CD8-positive, alpha-beta memory T cell (primary cell): Measurements from ENCODE around the gene OTOP2. TPM values are rescaled to one million over a fixed set of nuclear protein-coding genes. Genes with fewer than 3 reads are reported as not detected.

Source experiments
- CTCF ChIA-PET: fragments of 350-600 bp; sonication (Branson Sonifier 250); formaldehyde crosslinking; loops from one replicate; lab custom pipeline; 2021; ENCODE audit warnings: antibody characterized with exemption; lab: Charles Lee
- POLR2A ChIA-PET: fragments of 350-600 bp; sonication (Branson Sonifier 250); formaldehyde crosslinking; loops from one replicate; lab custom pipeline; 2021; ENCODE audit warnings: antibody characterized with exemption; lab: Charles Lee
- DNase-seq, 5 donors: peaks; one replicate each; pipeline versions ENCODE4 v3.0.0 to v3.0.0-alpha.2; 2020 to 2022; ENCODE audit warnings: mixed read lengths in 1 of 5
- H3K27ac ChIP-seq: one replicate; pipeline ENCODE4 v1.7.0; 2013; ENCODE audit warnings: low read depth, mild to moderate bottlenecking, low read length, moderate library complexity
- H3K27me3 ChIP-seq: 2 replicates; pipeline ENCODE4 v1.7.0; 2013; ENCODE audit warnings: low read length, mild to moderate bottlenecking; ENCODE audit not compliant: insufficient read depth, poor library complexity, severe bottlenecking
- H3K36me3 ChIP-seq: 2 replicates; pipeline ENCODE4 v1.7.0; 2013; ENCODE audit warnings: mild to moderate bottlenecking, low read length, moderate library complexity; ENCODE audit not compliant: insufficient read depth
- H3K4me1 ChIP-seq: 2 replicates; pipeline ENCODE4 v1.7.0; 2013; ENCODE audit warnings: mild to moderate bottlenecking, low read length, moderate library complexity; ENCODE audit not compliant: insufficient read depth
- H3K4me3 ChIP-seq: 2 replicates; pipeline ENCODE4 v1.7.0; 2013; ENCODE audit warnings: mild to moderate bottlenecking, low read length
- H3K9me3 ChIP-seq: 2 replicates; pipeline ENCODE4 v1.7.0; 2013; ENCODE audit warnings: mild to moderate bottlenecking, low read length
- H3K27ac Mint-ChIP-seq, 8 donors: one replicate each; pipeline ENCODE4 v1.8.0; 2020 to 2021; ENCODE audit warnings: mixed read lengths in 8 of 8, mild to moderate bottlenecking in 6 of 8, inconsistent platforms in 3 of 8, moderate library complexity in 3 of 8
- H3K27me3 Mint-ChIP-seq, 2 donors: one replicate each; pipeline ENCODE4 v1.8.0; 2020 to 2021; ENCODE audit warnings: mixed read lengths in 2 of 2, mild to moderate bottlenecking in 1 of 2, moderate library complexity in 1 of 2
- H3K36me3 Mint-ChIP-seq, 3 donors: one replicate each; pipeline ENCODE4 v1.8.0; 2020 to 2021; ENCODE audit warnings: mixed read lengths in 3 of 3, inconsistent platforms in 1 of 3, mild to moderate bottlenecking in 1 of 3
- H3K4me1 Mint-ChIP-seq, 3 donors: one replicate each; pipeline ENCODE4 v1.8.0; 2020 to 2021; ENCODE audit warnings: mixed read lengths in 3 of 3, inconsistent platforms in 1 of 3, mild to moderate bottlenecking in 1 of 3
- H3K4me3 Mint-ChIP-seq, 7 donors: one replicate each; pipeline ENCODE4 v1.8.0; 2020 to 2021; ENCODE audit warnings: mixed read lengths in 7 of 7, mild to moderate bottlenecking in 6 of 7, moderate library complexity in 4 of 7, inconsistent platforms in 2 of 7
- H3K9me3 Mint-ChIP-seq, 5 donors: one replicate each; pipeline ENCODE4 v1.8.0; 2020 to 2022; ENCODE audit warnings: mixed read lengths in 5 of 5, mild to moderate bottlenecking in 3 of 5, moderate library complexity in 2 of 5, inconsistent platforms in 1 of 5
- polyA plus RNA-seq: library from polyadenylated mRNA; unstranded; fragments of 300-500 nt; fragmentation: Illumina TruSeq; gene quantifications from one replicate; pipeline ENCODE4 v1.2.3, GENCODE V29; 2021
- total RNA-seq, 2 experiments: library from RNA; stranded (reverse); gene quantifications; one replicate each; pipeline ENCODE4 v1.2.3, GENCODE V29; 2021

OTOP2 gene, protein sequence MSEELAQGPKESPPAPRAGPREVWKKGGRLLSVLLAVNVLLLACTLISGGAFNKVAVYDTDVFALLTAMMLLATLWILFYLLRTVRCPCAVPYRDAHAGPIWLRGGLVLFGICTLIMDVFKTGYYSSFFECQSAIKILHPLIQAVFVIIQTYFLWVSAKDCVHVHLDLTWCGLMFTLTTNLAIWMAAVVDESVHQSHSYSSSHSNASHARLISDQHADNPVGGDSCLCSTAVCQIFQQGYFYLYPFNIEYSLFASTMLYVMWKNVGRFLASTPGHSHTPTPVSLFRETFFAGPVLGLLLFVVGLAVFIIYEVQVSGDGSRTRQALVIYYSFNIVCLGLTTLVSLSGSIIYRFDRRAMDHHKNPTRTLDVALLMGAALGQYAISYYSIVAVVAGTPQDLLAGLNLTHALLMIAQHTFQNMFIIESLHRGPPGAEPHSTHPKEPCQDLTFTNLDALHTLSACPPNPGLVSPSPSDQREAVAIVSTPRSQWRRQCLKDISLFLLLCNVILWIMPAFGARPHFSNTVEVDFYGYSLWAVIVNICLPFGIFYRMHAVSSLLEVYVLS
- total RNA-seq (not detected), polyA plus RNA-seq (not detected)

DNA sequence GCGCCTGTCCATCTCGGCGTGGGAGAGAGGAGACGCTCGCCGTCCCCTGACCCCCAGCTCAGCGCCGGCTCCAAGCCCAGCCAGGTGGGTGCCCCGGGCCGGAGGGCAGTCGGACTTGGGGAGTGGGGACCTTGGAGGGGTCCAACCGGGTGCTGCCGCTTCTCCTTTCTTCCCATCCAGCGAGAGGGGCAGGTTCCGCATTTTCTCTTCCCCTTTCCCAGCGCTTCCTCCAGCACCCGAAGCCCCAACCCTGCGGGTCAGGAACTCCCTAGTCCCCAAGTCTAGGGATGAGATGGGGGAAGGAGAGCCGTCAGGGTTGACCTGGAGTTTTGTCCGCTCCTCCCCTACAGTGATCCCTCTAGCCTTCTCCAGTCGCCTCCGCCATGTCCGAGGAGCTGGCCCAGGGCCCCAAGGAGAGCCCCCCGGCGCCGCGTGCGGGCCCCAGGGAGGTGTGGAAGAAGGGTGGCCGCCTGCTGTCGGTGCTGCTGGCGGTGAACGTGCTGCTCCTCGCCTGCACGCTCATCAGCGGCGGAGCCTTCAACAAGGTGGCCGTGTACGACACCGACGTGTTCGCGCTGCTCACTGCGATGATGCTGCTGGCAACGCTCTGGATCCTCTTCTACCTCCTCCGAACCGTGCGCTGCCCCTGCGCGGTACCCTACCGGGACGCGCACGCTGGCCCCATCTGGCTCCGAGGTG lies at the start of gene OTOP2:
Gene OTOP2, plus strand, starts transcription at position 24 of the 699 bp plus-strand sequence. Its CDS starts 360 bp downstream, at position 384.
- ChIA-PET POLR2A (no interaction called here), CTCF (interaction anchor here (1.2 to 3.1 kb wide), 3 partner anchors 33 to 89 kb away, joined by 4 to 21 read pairs (median 14); no protein-coding TSS in a partner anchor)
- Histone ChIP-seq H3K4me3 (no peak within 1 kb of the TSS), H3K36me3 (no peaks in the 10 kb centered on the region), H3K27ac (no peak within 1 kb of the TSS), H3K4me1 (peaks cover 9% of the 10 kb centered on the region), H3K27me3 (peaks cover 33% of the 10 kb centered on the region), H3K9me3 (no peaks in the 10 kb centered on the region)
- DNase-seq, result no peak
- Mint-ChIP-seq H3K27me3 (peaks cover 38 to 69% of the 10 kb centered on the region in 2 donors), H3K4me3 (peak within 1 kb of the TSS in 6 of 7 donors; percentile 49 to 78 (median 64)), H3K4me1 (peaks cover 0 to 24% (median 5%) of the 10 kb centered on the region in 3 donors), H3K27ac (no peak within 1 kb of the TSS), H3K9me3 (no peaks in the 10 kb centered on the region), H3K36me3 (no peaks in the 10 kb centered on the region)

DNA sequence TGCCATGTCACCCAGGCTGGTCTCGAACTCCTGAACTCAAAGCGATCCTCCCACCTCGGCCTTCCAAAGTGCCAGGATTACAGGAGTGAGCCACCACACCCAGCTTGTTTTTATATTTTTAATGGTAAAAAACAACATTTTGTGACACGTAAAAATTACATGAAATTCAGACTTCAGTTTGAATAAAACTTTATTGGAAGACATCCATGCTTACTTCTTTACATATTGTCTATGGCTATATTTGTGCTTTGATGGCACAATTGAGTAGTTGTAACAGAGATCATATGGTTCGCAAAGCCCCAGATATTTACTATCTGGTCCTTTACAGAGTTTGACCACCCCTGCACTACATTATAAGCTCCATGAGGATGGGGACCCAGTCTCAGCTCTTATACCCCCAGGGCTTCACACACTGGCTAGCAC lies 49.4 kb upstream of the OTOP2 start:
- H3K27me3 ChIP-seq, result no peaks in the 10 kb centered on the region
- no peak overlapping the region for H3K4me3 ChIP-seq
- no peaks in the 10 kb centered on the region for H3K9me3 ChIP-seq
- Mint-ChIP-seq H3K27me3 (no peaks in the 10 kb centered on the region), H3K9me3 (no peaks in the 10 kb centered on the region), H3K36me3 (peaks cover 0 to 2% (median 0%) of the 10 kb centered on the region in 3 donors), H3K4me1 (peaks cover 18 to 23% (median 22%) of the 10 kb centered on the region in 3 donors), H3K4me3 (peak overlapping the region in 4 of 7 donors; percentile 1 to 96 (median 36)), H3K27ac (peak overlapping the region in 2 of 8 donors; percentile 17 to 91)
- DNase-seq, result no peak
- CTCF ChIA-PET, result interaction anchor here (1.9 to 2.1 kb wide), 2 partner anchors 13 to 217 kb away, joined by 6 to 8 read pairs; no protein-coding TSS in a partner anchor
- POLR2A ChIA-PET, result no interaction called here
- H3K36me3 ChIP-seq, result no peaks in the 10 kb centered on the region
- peaks cover 10% of the 10 kb centered on the region for H3K4me1 ChIP-seq
- peak overlapping the region; percentile 96 for H3K27ac ChIP-seq

DNA sequence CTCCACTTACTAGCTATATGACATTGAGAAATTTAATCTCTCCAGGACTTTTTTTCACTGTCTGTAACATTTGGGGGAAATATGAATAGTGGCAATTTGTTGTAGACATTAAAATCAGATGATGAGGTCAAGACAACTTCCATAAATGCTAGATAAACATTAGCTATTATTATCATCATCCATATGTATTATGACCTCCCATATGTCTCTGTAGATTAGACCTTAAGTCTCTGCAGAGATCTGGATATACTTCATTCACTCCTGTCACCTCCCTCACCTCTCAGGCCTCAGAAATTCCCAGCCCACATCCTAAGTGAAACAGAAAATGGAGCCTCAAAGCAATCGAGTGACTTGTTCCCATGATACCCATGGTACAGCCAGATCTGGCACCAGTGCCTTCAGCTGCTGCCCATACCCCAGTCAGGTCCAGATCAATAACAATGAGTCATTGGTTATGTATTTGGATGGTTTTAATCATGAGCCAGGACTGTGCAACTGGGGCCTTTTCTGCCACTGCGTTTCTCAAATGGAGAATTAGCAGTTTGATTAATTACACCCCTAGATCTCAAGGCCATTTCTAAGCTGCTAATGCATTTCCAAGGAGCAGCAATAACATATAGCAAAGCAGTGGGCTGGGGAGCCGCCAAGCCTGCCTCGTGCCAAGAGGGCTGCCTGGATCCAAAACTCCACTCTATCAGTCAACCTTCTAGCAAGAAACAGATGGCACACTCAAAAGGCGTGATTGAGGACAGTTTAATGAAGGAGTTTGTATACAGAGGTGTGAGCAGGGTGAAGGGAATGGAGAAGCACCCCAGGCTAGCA lies 48.7 kb upstream of the OTOP2 start:
- POLR2A ChIA-PET, result interaction anchor here (0.6 kb wide), 1 partner anchor 596 kb away, joined by 3 read pairs; no protein-coding TSS in a partner anchor
- Mint-ChIP-seq H3K9me3 (no peaks in the 10 kb centered on the region), H3K36me3 (peaks cover 0 to 2% (median 0%) of the 10 kb centered on the region in 3 donors), H3K4me3 (peak overlapping the region in 4 of 7 donors; percentile 1 to 25 (median 20)), H3K27ac (peak overlapping the region in 3 of 8 donors; percentile 17 to 91 (median 76)), H3K27me3 (peaks cover 0 to 2% of the 10 kb centered on the region in 2 donors), H3K4me1 (peaks cover 18 to 23% (median 22%) of the 10 kb centered on the region in 3 donors)
- H3K4me1 ChIP-seq, result peaks cover 10% of the 10 kb centered on the region
- H3K27me3 ChIP-seq, result no peaks in the 10 kb centered on the region
- H3K9me3 ChIP-seq, result no peaks in the 10 kb centered on the region
- CTCF ChIA-PET, result interaction anchor here (1.4 to 2.1 kb wide), 3 partner anchors 10 to 218 kb away, joined by 3 to 8 read pairs (median 6); no protein-coding TSS in a partner anchor
- peak overlapping the region; percentile 51 for H3K27ac ChIP-seq
- H3K36me3 ChIP-seq, result no peaks in the 10 kb centered on the region
- DNase-seq, result no peak
- H3K4me3 ChIP-seq, result no peak overlapping the region

DNA sequence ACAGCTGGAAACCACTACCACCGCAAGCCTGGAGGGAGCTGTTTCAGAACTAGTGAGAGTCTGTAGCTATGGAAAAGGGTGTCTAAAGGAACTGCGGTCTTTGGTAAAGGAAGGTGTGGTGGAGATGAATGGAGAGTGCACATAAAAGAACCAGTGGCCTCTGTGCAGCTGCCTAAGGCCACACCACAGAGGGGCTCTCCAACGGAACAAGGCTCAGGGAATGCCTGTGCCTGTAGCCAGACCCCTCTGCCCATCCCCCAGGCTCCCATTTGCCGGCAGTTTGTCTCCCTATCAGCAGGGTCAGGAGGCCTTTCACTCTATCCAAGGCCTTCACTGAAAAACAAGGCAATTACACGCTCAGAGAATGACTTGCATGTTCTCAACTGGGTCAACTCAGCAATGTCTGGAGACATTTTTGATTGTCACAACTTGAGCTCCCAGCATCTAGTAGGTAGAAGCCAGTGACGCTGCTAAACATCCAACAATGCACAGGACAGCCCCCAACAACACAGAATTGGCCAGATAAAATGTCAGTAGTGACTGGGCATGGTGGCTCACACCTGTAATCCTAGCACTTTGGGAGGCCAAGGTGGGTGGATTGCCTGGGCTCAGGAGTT lies 48.0 kb upstream of the OTOP2 start:
- no peaks in the 10 kb centered on the region for H3K27me3 ChIP-seq
- peaks cover 18 to 23% (median 21%) of the 10 kb centered on the region in 3 donors for H3K4me1 Mint-ChIP-seq
- no peaks in the 10 kb centered on the region for H3K9me3 ChIP-seq
- H3K36me3 ChIP-seq, result no peaks in the 10 kb centered on the region
- peaks cover 10% of the 10 kb centered on the region for H3K4me1 ChIP-seq
- H3K4me3 ChIP-seq, result no peak overlapping the region
- peak overlapping the region in 1 of 8 donors; percentile 27 for H3K27ac Mint-ChIP-seq
- H3K4me3 Mint-ChIP-seq, result peak overlapping the region in 1 of 7 donors; percentile 25
- peak overlapping the region; percentile 51 for H3K27ac ChIP-seq
- CTCF ChIA-PET, result interaction anchor here (1.4 to 2.1 kb wide), 3 partner anchors 11 to 219 kb away, joined by 3 to 8 read pairs (median 6); no protein-coding TSS in a partner anchor
- POLR2A ChIA-PET, result interaction anchor here (0.7 kb wide), 1 partner anchor 139 kb away, joined by 3 read pairs; the partner anchor contains the start of gene RAB37
- H3K36me3 Mint-ChIP-seq, result peaks cover 0 to 2% (median 0%) of the 10 kb centered on the region in 3 donors
- H3K9me3 Mint-ChIP-seq, result no peaks in the 10 kb centered on the region
- H3K27me3 Mint-ChIP-seq, result peaks cover 0 to 2% of the 10 kb centered on the region in 2 donors
- DNase-seq, result no peak

- peaks cover 4 to 6% of the 10 kb centered on the region in 2 donors for H3K27me3 Mint-ChIP-seq
- peaks cover 5 to 9% (median 8%) of the 10 kb centered on the region in 3 donors for H3K4me1 Mint-ChIP-seq
- peak overlapping the region in 1 of 7 donors; percentile 32 for H3K4me3 Mint-ChIP-seq
- DNase-seq, result no peak
- CTCF ChIA-PET, result interaction anchor here (1.2 kb wide), 1 partner anchor 9 kb away, joined by 4 read pairs; no protein-coding TSS in a partner anchor
- H3K9me3 Mint-ChIP-seq, result no peaks in the 10 kb centered on the region
- peak overlapping the region; percentile 38 for H3K27ac ChIP-seq
- no peaks in the 10 kb centered on the region for H3K9me3 ChIP-seq
- H3K27ac Mint-ChIP-seq, result no peak overlapping the region
- H3K36me3 Mint-ChIP-seq, result peaks cover 0 to 2% (median 0%) of the 10 kb centered on the region in 3 donors
- H3K4me3 ChIP-seq, result no peak overlapping the region
- no peaks in the 10 kb centered on the region for H3K36me3 ChIP-seq
- POLR2A ChIA-PET, result no interaction called here
- no peaks in the 10 kb centered on the region for H3K4me1 ChIP-seq
- no peaks in the 10 kb centered on the region for H3K27me3 ChIP-seq
These were observed 46.2 kb upstream of the OTOP2 start for GRCh38 chr17:74877592-74878548.

- H3K4me1 Mint-ChIP-seq, result peaks cover 4% of the 10 kb centered on the region in 3 donors
These were observed 45.4 kb upstream of the OTOP2 start for GRCh38 chr17:74878658-74879057.

More at GRCh38 chr17:74878658-74879057, 45.4 kb upstream of the OTOP2 start:
- ChIA-PET POLR2A (interaction anchor here (0.7 kb wide), 1 partner anchor 382 kb away, joined by 5 read pairs; no protein-coding TSS in a partner anchor), CTCF (interaction anchor here (1.2 kb wide), 1 partner anchor 10 kb away, joined by 4 read pairs; no protein-coding TSS in a partner anchor)
- no peak overlapping the region for H3K4me3 ChIP-seq
- Mint-ChIP-seq H3K36me3 (no peaks in the 10 kb centered on the region), H3K27me3 (peaks cover 4 to 10% of the 10 kb centered on the region in 2 donors), H3K4me3 (no peak overlapping the region), H3K9me3 (peaks cover 0 to 2% (median 0%) of the 10 kb centered on the region in 5 donors), H3K27ac (peak overlapping the region in 2 of 8 donors; percentile 35 to 54)
- no peak for DNase-seq
- no peaks in the 10 kb centered on the region for H3K4me1 ChIP-seq
- no peak overlapping the region for H3K27ac ChIP-seq
- H3K9me3 ChIP-seq, result no peaks in the 10 kb centered on the region
- no peaks in the 10 kb centered on the region for H3K36me3 ChIP-seq
- no peaks in the 10 kb centered on the region for H3K27me3 ChIP-seq
